Measurements from ENCODE around the gene FHAD1.
A peak's percentile ranks its signal among the peaks of the same experiment; 100 is the strongest.
"Not testable (repeated sequence)": the region's sequence is repeated elsewhere in the genome, so short reads cannot be mapped to it uniquely, and the experiment has no call there.

Gene FHAD1

GRCh38 chr1:15430787-15431570 is 184.0 kb downstream of the FHAD1 start:
- DNase-seq (ENCODE audit: extremely low read depth in 1 of 2, low read depth in 1 of 2), result peak in 1 of 2 donors; percentile 19

GRCh38 chr1:15431571-15431948 is 184.5 kb downstream of the FHAD1 start:
- DNase-seq (ENCODE audit: extremely low read depth in 1 of 2, low read depth in 1 of 2), result no peak

DNA sequence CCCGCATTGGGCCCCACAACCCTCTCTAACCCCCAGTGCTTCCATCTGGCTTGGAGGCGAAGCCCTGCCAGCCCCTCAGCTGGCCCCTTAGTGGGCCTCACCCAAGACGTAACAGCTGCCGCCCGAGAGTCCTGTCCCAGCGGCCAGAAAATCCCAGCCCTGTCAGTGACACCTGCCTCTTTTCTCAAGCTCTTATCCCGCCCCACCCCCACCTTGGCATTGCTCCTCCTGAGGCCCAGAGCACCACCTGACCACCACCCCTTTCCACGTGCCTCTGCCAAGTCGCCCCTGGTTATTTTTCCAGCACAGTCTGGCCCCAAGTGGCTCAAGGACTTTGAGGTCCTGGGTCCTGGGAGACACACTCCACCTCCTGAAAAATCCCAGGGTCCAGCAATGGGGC is 185.3 kb downstream of the FHAD1 start:
- DNase-seq (ENCODE audit: extremely low read depth in 1 of 2, low read depth in 1 of 2), result no peak

DNA sequence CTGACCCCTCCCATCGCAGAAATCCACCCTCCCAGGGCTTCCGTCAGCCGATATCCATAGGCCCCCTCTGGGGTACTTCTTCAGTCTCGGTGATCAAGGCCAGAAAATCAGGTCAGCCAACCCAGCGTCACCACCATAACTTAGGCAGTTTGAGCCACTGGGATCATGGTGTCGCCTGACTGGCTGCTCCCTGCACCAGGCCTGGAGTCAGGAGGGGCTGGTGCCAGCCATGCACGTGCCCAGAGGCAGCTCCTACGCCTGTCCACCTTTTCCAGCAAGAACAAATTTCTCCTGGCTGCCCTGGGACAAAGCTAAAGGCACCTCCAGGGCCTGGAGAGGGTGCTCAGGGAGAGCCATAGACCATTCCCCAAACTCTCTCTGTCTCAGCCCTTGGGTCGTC is 186.4 kb downstream of the FHAD1 start:
- no peak for DNase-seq (ENCODE audit: extremely low read depth in 1 of 2, low read depth in 1 of 2)

- DNase-seq (ENCODE audit: extremely low read depth in 1 of 2, low read depth in 1 of 2), result not testable (repeated sequence)
These were observed 187.7 kb downstream of the FHAD1 start for GRCh38 chr1:15434739-15435138.

DNA sequence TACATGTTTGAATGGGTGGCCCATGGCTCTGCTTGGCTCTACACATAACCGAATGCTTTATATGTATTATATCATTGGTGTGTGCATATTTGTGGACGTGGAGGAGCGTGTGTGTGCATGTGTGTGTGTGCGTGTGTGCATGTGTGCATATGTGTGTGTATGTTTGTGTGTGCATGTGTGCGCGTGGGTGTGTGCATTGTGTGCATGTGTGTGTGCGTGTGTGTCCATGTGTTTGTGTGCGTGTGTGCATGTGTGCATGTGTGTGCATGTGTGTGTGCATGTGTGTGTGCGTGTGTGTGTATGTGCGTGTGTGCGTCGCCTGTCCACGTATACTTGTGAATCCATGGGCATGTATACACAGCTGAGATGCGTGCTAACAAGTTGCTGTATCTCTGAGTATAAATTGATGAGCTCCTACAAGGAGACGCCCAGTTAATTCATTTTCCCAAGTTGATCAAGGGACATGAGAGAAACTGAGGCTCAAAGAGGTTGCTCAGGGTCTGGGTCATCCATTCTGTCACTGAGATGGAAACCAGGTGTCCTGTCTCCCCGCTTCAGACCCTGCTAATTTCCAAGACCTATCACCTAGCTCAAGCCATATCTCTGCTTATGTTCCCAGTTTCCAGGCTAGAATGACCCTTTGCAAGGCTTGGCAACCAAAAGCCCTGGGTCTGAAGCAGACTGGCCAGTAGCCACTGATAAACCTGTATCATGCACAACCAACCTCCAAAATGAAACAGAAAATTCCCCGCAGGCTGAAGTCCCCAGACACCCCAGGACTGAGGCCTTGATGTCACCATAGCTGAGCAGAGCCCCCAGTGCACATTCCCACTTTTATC is 188.4 kb downstream of the FHAD1 start:
- no peak for DNase-seq (ENCODE audit: extremely low read depth in 1 of 2, low read depth in 1 of 2)

GRCh38 chr1:15436881-15437442 is 189.9 kb downstream of the FHAD1 start:
- DNase-seq (ENCODE audit: extremely low read depth in 1 of 2, low read depth in 1 of 2), result no peak

GRCh38 chr1:15439325-15439724 is 192.3 kb downstream of the FHAD1 start:
- DNase-seq (ENCODE audit: extremely low read depth in 1 of 2, low read depth in 1 of 2), result no peak

DNA sequence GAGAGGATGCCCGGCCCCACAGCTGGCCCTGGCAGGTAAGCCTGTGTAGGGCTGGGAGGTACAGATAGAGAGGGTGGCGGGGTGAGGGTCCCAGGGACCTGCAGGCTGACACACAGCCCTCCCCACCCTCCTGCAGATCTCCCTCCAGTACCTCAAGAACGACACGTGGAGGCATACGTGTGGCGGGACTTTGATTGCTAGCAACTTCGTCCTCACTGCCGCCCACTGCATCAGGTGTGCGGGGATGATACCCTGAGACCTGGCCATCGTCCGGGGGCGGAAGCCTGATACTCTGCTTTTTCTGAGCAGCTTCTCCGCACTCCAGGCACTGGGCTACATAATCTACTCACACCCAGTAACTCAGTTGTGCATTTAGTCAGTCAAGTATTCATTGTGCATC is 193.3 kb downstream of the FHAD1 start:
- DNase-seq (ENCODE audit: extremely low read depth in 1 of 2, low read depth in 1 of 2), result no peak

GRCh38 chr1:15441247-15441646 is 194.2 kb downstream of the FHAD1 start:
- DNase-seq (ENCODE audit: extremely low read depth in 1 of 2, low read depth in 1 of 2), result no peak

GRCh38 chr1:15442119-15442518 is 195.1 kb downstream of the FHAD1 start:
- DNase-seq (ENCODE audit: extremely low read depth in 1 of 2, low read depth in 1 of 2), result no peak

DNA sequence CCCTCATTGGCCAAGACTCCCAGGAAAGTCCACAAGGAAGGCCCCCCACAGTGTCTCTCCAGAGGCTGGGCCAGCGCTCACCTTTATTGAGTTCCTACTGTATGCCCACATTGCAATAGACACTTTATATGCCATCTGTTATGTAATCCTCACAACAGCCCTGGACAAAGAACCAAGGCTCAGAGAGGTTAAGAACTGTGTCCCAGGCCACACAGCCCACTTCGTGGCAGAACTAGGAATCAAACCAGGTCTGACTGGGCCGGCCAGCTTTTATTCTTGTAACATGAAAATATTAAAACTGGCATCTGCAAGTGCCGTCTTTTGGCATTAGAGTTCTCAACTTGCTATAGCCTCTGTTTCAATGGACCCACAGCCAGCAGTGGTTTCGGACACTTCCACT is 195.7 kb downstream of the FHAD1 start:
- DNase-seq (ENCODE audit: extremely low read depth in 1 of 2, low read depth in 1 of 2), result no peak

DNA sequence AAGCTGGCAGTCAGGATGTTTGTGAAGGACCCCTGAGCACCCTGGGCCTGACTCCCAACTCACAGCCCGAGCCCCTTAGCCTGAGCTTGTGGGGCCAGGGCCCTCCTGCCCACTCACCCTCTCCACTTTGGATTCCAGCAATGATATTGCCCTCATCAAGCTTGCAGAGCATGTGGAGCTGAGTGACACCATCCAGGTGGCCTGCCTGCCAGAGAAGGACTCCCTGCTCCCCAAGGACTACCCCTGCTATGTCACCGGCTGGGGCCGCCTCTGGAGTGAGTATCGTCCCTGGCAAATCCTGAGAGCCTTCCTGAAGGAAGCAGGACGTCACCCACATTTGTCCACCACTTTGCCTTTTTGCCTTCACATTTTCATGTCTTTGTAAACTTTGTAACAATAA is 196.3 kb downstream of the FHAD1 start:
- DNase-seq (ENCODE audit: extremely low read depth in 1 of 2, low read depth in 1 of 2), result no peak

GRCh38 chr1:15444468-15445389 is 197.7 kb downstream of the FHAD1 start:
- no peak for DNase-seq (ENCODE audit: extremely low read depth in 1 of 2, low read depth in 1 of 2)

- no peak for DNase-seq (ENCODE audit: extremely low read depth in 1 of 2, low read depth in 1 of 2)
These were observed 198.5 kb downstream of the FHAD1 start for GRCh38 chr1:15445390-15446122.

GRCh38 chr1:15446212-15446611 is 199.2 kb downstream of the FHAD1 start:
- no peak for DNase-seq (ENCODE audit: extremely low read depth in 1 of 2, low read depth in 1 of 2)

Data from stimulated activated CD8-positive, alpha-beta memory T cell treated with anti-CD3 and anti-CD28 coated beads, Interleukin-7, amount 100 ng/mL, for 48 hours (primary cell).